ENCODE results near the gene KRT33A. TPM values are rescaled to one million over a fixed set of nuclear protein-coding genes. Genes with fewer than 3 reads are reported as not detected.
"Not testable (repeated sequence)": the region's sequence is repeated elsewhere in the genome, so short reads cannot be mapped to it uniquely, and the experiment has no call there.

The KRT33A gene
- total RNA-seq, 1 donor from 2014 or later, result not detected

- FAIRE-seq, result no peak
- DNase-seq (ENCODE audit: low read depth), result peak; percentile 42
- H3K4me3 ChIP-seq (ENCODE audit: low read depth, low read length), result no peak overlapping the region
- TF ChIP-seq CTCF (IDR thresholded peaks at IDR 0.05; ENCODE audit: insufficient read depth, low read length, severe bottlenecking), result no peak
- no peaks in the 10 kb centered on the region for H3K36me3 ChIP-seq (ENCODE audit: control insufficient read depth, insufficient read depth, low read length)
- no peaks in the 10 kb centered on the region for H3K27me3 ChIP-seq (ENCODE audit: control insufficient read depth, insufficient read depth, low read length)
These were observed 3.9 kb upstream of the KRT33A start for GRCh38 chr17:41354536-41354935.

GRCh38 chr17:41352597-41353366 lies 2.2 kb upstream of the KRT33A start:
- H3K27me3 ChIP-seq (ENCODE audit: control insufficient read depth, insufficient read depth, low read length), result no peaks in the 10 kb centered on the region
- peak; percentile 86 for FAIRE-seq
- peak; percentile 95 for DNase-seq (ENCODE audit: low read depth)
- no peaks in the 10 kb centered on the region for H3K36me3 ChIP-seq (ENCODE audit: control insufficient read depth, insufficient read depth, low read length)
- TF ChIP-seq CTCF (IDR thresholded peaks at IDR 0.05; ENCODE audit: insufficient read depth, low read length, severe bottlenecking), result no peak
- no peak overlapping the region for H3K4me3 ChIP-seq (ENCODE audit: low read depth, low read length)

- FAIRE-seq, result no peak
- no peaks in the 10 kb centered on the region for H3K36me3 ChIP-seq (ENCODE audit: control insufficient read depth, insufficient read depth, low read length)
- H3K27me3 ChIP-seq (ENCODE audit: control insufficient read depth, insufficient read depth, low read length), result no peaks in the 10 kb centered on the region
- no peak overlapping the region for H3K4me3 ChIP-seq (ENCODE audit: low read depth, low read length)
- no peak for DNase-seq (ENCODE audit: low read depth)
- TF ChIP-seq CTCF (IDR thresholded peaks at IDR 0.05; ENCODE audit: insufficient read depth, low read length, severe bottlenecking), result no peak
These were observed 549 bp upstream of the KRT33A start for GRCh38 chr17:41351177-41351576.

GRCh38 chr17:41347869-41348760 lies 2.5 kb downstream of the KRT33A start:
- no peak for TF ChIP-seq CTCF (IDR thresholded peaks at IDR 0.05; ENCODE audit: insufficient read depth, low read length, severe bottlenecking)
- DNase-seq (ENCODE audit: low read depth) (peak; percentile 93), FAIRE-seq (peak; percentile 93)
- H3K36me3 ChIP-seq (ENCODE audit: control insufficient read depth, insufficient read depth, low read length), result no peaks in the 10 kb centered on the region
- H3K4me3 ChIP-seq (ENCODE audit: low read depth, low read length), result no peak overlapping the region
- no peaks in the 10 kb centered on the region for H3K27me3 ChIP-seq (ENCODE audit: control insufficient read depth, insufficient read depth, low read length)

GRCh38 chr17:41346421-41346820 lies 4.2 kb downstream of the KRT33A start:
- H3K4me3 ChIP-seq (ENCODE audit: low read depth, low read length), result not testable (repeated sequence)

GRCh38 chr17:41345992-41346391 lies 4.6 kb downstream of the KRT33A start:
- no peaks in the 10 kb centered on the region for H3K27me3 ChIP-seq (ENCODE audit: control insufficient read depth, insufficient read depth, low read length)
- H3K4me3 ChIP-seq (ENCODE audit: low read depth, low read length), result no peak overlapping the region
- TF ChIP-seq CTCF (IDR thresholded peaks at IDR 0.05; ENCODE audit: insufficient read depth, low read length, severe bottlenecking), result no peak
- DNase-seq (ENCODE audit: low read depth) (no peak), FAIRE-seq (peak; percentile 64)
- no peaks in the 10 kb centered on the region for H3K36me3 ChIP-seq (ENCODE audit: control insufficient read depth, insufficient read depth, low read length)

More at GRCh38 chr17:41346421-41346820, 4.2 kb downstream of the KRT33A start:
- DNase-seq (ENCODE audit: low read depth); H3K27me3 ChIP-seq (ENCODE audit: control insufficient read depth, insufficient read depth, low read length); H3K36me3 ChIP-seq (ENCODE audit: control insufficient read depth, insufficient read depth, low read length): not testable (repeated sequence)
- FAIRE-seq, result peak; percentile 93

Data from bronchial epithelial cell (primary cell).